GM12864 (cell line): ENCODE measurements around the gene GABARAPL1.

Source experiments
- DNase-seq: peaks from one replicate; pipeline ENCODE4 v3.0.0-alpha.2; 2011; ENCODE audit warnings: low read depth
- H3K4me3 ChIP-seq: 2 replicates; pipeline ENCODE4 v1.5.1; 2011; ENCODE audit warnings: mild to moderate bottlenecking, low read depth, low read length, control low read depth
- TF ChIP-seq, protein P1 (sequence below): IDR thresholded peaks from 2 replicates; pipeline ENCODE4 v1.5.1; 2011; ENCODE audit warnings: low read depth, mild to moderate bottlenecking, moderate library complexity, low read length, control low read depth, inconsistent platforms; ENCODE audit errors: missing control alignments

GABARAPL1 gene

DNA sequence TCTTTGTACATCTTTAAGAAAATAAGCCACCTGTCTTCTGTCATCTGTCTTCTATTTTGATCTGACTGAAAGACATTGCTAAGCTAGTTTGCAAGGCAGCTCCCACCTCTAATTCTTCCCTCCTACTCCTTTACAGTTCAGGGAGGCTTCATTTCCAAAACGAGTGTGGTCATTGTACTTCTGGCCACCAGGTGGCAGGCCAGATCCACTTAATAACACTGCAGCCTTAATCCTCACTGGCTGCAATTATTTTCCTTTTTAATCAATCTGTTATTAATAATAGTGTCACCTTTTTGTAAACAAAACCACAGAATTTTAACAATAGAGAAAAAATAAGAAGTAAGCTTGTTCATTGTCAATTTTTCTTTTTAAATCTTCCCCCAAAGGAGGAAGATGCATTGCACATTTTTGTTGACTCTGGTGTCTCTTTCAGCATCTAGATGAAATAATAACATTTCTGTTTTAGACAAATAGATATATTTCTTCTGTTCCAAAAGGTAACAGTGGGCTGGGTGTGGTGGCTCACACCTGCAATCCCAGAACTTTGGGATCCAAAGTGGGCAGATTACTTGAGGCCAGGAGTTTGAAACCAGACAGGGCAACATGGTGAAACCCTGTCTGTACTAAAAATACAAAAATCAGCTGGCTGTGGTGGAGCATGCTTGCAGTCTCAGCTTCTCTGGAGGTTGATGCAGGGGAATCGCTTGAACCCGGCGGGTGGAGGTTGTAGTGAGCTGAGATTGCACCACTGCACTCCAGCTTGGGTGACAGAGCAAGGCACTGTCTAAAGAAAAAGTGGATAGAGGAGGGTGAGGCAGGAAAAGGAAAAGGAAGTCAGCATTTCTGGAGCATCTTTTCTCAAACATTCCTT lies 23.3 kb downstream of the GABARAPL1 start:
- no peak overlapping the region for H3K4me3 ChIP-seq
- TF ChIP-seq, protein P1, sequence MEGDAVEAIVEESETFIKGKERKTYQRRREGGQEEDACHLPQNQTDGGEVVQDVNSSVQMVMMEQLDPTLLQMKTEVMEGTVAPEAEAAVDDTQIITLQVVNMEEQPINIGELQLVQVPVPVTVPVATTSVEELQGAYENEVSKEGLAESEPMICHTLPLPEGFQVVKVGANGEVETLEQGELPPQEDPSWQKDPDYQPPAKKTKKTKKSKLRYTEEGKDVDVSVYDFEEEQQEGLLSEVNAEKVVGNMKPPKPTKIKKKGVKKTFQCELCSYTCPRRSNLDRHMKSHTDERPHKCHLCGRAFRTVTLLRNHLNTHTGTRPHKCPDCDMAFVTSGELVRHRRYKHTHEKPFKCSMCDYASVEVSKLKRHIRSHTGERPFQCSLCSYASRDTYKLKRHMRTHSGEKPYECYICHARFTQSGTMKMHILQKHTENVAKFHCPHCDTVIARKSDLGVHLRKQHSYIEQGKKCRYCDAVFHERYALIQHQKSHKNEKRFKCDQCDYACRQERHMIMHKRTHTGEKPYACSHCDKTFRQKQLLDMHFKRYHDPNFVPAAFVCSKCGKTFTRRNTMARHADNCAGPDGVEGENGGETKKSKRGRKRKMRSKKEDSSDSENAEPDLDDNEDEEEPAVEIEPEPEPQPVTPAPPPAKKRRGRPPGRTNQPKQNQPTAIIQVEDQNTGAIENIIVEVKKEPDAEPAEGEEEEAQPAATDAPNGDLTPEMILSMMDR, result peak; percentile 70
- no peak for DNase-seq

DNA sequence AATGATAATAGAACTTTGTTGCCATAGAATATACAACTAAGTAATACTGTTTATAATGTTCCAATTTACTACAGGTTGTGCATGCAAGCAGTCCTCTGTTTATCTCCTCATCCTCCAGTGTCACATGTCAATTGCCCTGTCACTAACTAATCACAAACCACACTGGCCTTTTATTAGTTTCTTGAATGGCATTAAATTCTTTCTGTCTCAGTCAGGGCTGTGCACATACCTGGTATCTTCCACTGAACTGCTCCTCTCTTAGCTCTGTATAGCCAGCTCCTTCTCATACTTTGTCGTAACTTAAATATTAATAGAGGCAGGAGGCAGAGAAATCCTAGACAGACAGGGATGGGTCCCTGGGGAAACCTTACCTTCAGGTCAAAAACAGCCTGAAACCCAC lies 24.0 kb downstream of the GABARAPL1 start:
- TF ChIP-seq, protein P1, result no peak
- no peak overlapping the region for H3K4me3 ChIP-seq
- DNase-seq, result no peak

DNA sequence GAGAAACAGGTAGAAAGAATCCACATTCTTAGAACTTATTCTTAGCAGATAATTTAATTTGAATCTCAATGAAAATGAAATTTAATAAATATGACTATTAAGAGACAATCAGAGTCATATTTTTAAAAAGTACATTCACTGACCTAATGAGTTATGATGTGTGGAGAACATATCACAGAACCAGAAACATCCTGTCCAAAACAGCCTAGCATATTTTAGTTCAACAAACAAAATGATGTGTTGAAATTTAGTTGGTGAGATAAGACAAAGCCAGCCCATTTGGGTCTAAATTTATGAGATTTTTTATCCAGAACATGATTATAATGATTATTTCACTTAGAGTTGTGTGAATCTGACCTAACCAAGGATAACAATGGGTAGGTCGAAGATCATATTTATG lies 25.8 kb downstream of the GABARAPL1 start:
- TF ChIP-seq, protein P1, result no peak
- H3K4me3 ChIP-seq, result no peak overlapping the region
- DNase-seq, result no peak

DNA sequence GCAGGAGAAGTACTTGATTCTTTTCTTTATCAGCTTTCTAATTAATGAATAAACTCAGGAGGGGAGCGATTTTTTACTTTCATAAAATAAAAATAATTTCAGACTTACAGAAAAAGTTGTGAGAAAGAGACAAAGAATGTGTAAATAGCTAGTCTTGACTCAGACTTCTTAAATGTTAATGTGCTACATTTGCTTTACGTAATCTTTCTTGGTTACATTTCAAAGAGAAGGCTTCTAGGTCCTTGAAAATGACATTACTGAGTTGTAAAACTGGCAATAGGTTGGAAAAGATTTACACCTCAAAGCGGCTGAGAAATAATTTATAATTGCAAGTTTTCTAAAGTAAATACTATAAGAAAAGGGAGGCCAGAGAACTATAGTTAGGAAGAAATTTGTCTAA lies 28.6 kb downstream of the GABARAPL1 start:
- TF ChIP-seq, protein P1, result no peak
- DNase-seq, result no peak
- H3K4me3 ChIP-seq, result no peak overlapping the region

DNA sequence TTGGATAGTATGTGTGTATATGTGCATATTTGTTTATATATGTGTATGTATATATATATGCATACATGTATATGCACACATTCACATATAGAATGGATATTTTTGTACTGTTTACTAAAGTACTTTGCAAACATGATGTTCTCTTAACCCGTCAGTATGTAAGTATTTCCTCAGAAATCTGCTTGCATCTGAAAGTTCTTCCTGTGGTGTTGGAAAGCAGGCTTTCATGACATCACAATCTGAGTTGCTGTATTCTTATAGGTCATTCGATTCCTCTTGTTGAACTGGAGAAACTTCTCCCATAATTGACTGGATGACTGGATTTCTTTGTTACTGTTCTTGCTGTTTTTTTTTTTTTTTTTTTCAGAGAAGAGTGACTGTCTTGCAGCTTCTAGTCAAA lies 29.1 kb downstream of the GABARAPL1 start:
- H3K4me3 ChIP-seq, result no peak overlapping the region
- TF ChIP-seq, protein P1, result no peak
- no peak for DNase-seq

DNA sequence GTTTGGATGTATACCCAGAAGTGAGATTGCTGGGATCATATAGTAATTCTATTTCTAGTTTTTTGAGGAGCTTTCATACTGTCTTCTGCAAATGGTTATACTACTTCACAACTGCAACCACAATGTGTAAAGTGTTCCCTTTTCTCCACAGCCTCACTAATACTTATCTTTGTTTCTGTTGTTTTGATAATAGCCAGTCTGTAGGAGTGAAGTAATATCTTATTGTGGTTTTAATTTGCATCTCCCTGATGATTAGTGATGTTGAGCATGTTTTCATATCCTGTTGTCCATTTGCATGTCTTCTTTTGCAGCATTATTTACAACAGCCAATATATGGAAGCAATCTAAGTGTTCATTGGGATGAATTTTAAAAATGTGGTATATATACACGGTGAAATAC lies 29.9 kb downstream of the GABARAPL1 start:
- H3K4me3 ChIP-seq, result no peak overlapping the region
- no peak for DNase-seq
- TF ChIP-seq, protein P1, result no peak
